GM12878 (cell line): ENCODE results near the gene AGAP1. TPM values are rescaled to one million over a fixed set of nuclear protein-coding genes. Genes with fewer than 3 reads are reported as not detected.

Experiments
- ATAC-seq: fragments of 200-7000 bp; cut with Tn5 transposase; 3 replicates; pipeline ENCODE4 v1.9.1; 2020; ENCODE audit warnings: mild to moderate bottlenecking, moderate library complexity
- BruUV-seq: library from RNA; stranded (reverse); fragments of 400-500 nt; replicated peaks from 2 replicates; lab custom pipeline; 2021; lab: Mats Ljungman, UMichigan
- CTCF ChIA-PET: fragments of 300-600 bp; sonication (Branson Sonifier 250); formaldehyde crosslinking; extraction: SDS; loops from one replicate; lab custom pipeline; 2021; ENCODE audit warnings: inconsistent platforms; lab: Yijun Ruan, JAX
- POLR2A ChIA-PET: fragments of 350-600 bp; formaldehyde crosslinking; extraction: SDS; loops from one replicate; lab custom pipeline; 2021; ENCODE audit warnings: inconsistent platforms; lab: Charles Lee
- RAD21 ChIA-PET: fragments of 300-600 bp; sonication (Branson Sonifier 250); formaldehyde crosslinking; loops from one replicate; lab custom pipeline; 2023; ENCODE audit warnings: antibody characterized with exemption; ENCODE audit not compliant: unreplicated experiment; lab: Charles Lee
- SMC1A ChIA-PET: fragments of 300-600 bp; sonication (Branson Sonifier 250); formaldehyde crosslinking; loops from one replicate; lab custom pipeline; 2023; ENCODE audit not compliant: unreplicated experiment, uncharacterized antibody; lab: Charles Lee
- DNase-seq: peaks from one replicate; pipeline ENCODE4 v3.0.0-alpha.2; 2011; ENCODE audit warnings: low read depth, low spot score
- FAIRE-seq: peaks from 3 replicates; lab custom pipeline; 2011; peaks lifted over from hg19 to GRCh38; lab: Jason Lieb, UNC
- H2AFZ ChIP-seq: 2 replicates; pipeline ENCODE4 v1.6.0; 2011; ENCODE audit warnings: low read depth, low read length, control low read depth; ENCODE audit not compliant: control insufficient read depth
- H3K27ac ChIP-seq: 2 replicates; pipeline ENCODE4 v1.5.1; 2011; ENCODE audit warnings: control low read depth; ENCODE audit not compliant: control insufficient read depth, insufficient read depth
- H3K27me3 ChIP-seq, 2 experiments: replicated peaks in 1 of 2; 2 replicates each; pipeline versions ENCODE4 v1.6.0 to v1.6.1; 2011; ENCODE audit warnings: low read length in 1 of 2; ENCODE audit not compliant: control insufficient read depth in 2 of 2, insufficient read depth in 2 of 2
- H3K36me3 ChIP-seq, 2 experiments: 2 replicates each; pipeline ENCODE4 v1.5.1; 2011; ENCODE audit warnings: low read length in 1 of 2; ENCODE audit not compliant: control insufficient read depth in 2 of 2, insufficient read depth in 2 of 2
- H3K4me1 ChIP-seq: 2 replicates; pipeline ENCODE4 v1.6.1; 2011; ENCODE audit warnings: mild to moderate bottlenecking, low read length, moderate library complexity, mixed read lengths; ENCODE audit not compliant: control insufficient read depth, insufficient read depth
- H3K4me2 ChIP-seq: 2 replicates; pipeline ENCODE4 v1.6.0; 2011; ENCODE audit warnings: control low read depth; ENCODE audit not compliant: control insufficient read depth, insufficient read depth
- H3K4me3 ChIP-seq: fragments of 200-600 bp; sonication (generic); 2 replicates; pipeline ENCODE4 v1.5.1; 2016
- H3K79me2 ChIP-seq: 2 replicates; pipeline ENCODE4 v1.6.0; 2011; ENCODE audit warnings: low read length; ENCODE audit not compliant: control insufficient read depth, insufficient read depth
- H3K9ac ChIP-seq: 2 replicates; pipeline ENCODE4 v1.8.0; 2011; ENCODE audit warnings: low read length, control low read depth, mixed read lengths; ENCODE audit not compliant: control insufficient read depth, insufficient read depth
- H3K9me3 ChIP-seq: replicated peaks from 3 replicates; pipeline ENCODE4 v1.5.1; 2011; ENCODE audit warnings: mild to moderate bottlenecking, low read length; ENCODE audit not compliant: control insufficient read depth, insufficient read depth
- H4K20me1 ChIP-seq: 2 replicates; pipeline ENCODE4 v1.6.0; 2011; ENCODE audit not compliant: control insufficient read depth, insufficient read depth
- BACH1 ChIP-seq: fragments of 450-650 bp; IDR thresholded peaks from 2 replicates; pipeline ENCODE4 v1.6.1; 2017; ENCODE audit warnings: mild to moderate bottlenecking, borderline replicate concordance
- BCLAF1 ChIP-seq: fragments of 450-650 bp; IDR thresholded peaks from 2 replicates; pipeline ENCODE4 v1.6.1; 2017; ENCODE audit warnings: antibody characterized with exemption, mild to moderate bottlenecking, moderate library complexity
- E2F8 ChIP-seq: fragments of 450-650 bp; IDR thresholded peaks from 2 replicates; pipeline ENCODE4 v1.6.1; 2018; ENCODE audit warnings: mild to moderate bottlenecking, low read depth, moderate library complexity; ENCODE audit not compliant: partially characterized antibody
- EGR1 ChIP-seq, 2 experiments: IDR thresholded peaks; 1 replicate in 1 of 2; 2 replicates in 1 of 2; pipeline ENCODE4 v1.6.1; 2011 to 2012; ENCODE audit warnings: low read depth in 2 of 2, low read length in 2 of 2, borderline replicate concordance in 1 of 2, mild to moderate bottlenecking in 1 of 2, moderate library complexity in 1 of 2
- HCFC1 ChIP-seq: fragments of 150-350 bp; IDR thresholded peaks from 2 replicates; pipeline ENCODE4 v1.6.1; 2014; ENCODE audit warnings: low read length
- MAX ChIP-seq: IDR thresholded peaks from 2 replicates; pipeline ENCODE4 v1.6.1; 2012; ENCODE audit warnings: low read depth, low read length, improper control_type of control experiment
- MTA2 ChIP-seq: fragments of 450-650 bp; IDR thresholded peaks from 2 replicates; pipeline ENCODE4 v1.6.1; 2016; ENCODE audit warnings: low read depth, mild to moderate bottlenecking, moderate library complexity
- MTA3 ChIP-seq: IDR thresholded peaks from 2 replicates; pipeline ENCODE4 v1.6.1; 2012; ENCODE audit warnings: low read length, inconsistent platforms, borderline replicate concordance
- NFXL1 ChIP-seq: fragments of 450-650 bp; IDR thresholded peaks from 2 replicates; pipeline ENCODE4 v1.6.1; 2017; ENCODE audit warnings: antibody characterized with exemption, mild to moderate bottlenecking, borderline replicate concordance
- SP1 ChIP-seq: IDR thresholded peaks from one replicate; pipeline ENCODE4 v1.6.1; 2011; ENCODE audit warnings: low read depth, low read length
- SRF ChIP-seq, 2 experiments: IDR thresholded peaks; 2 replicates each; pipeline ENCODE4 v1.6.1; 2011; ENCODE audit warnings: low read depth in 2 of 2, low read length in 2 of 2, mild to moderate bottlenecking in 1 of 2, moderate library complexity in 1 of 2
- STAT3 ChIP-seq: IDR thresholded peaks from 2 replicates; pipeline ENCODE4 v1.6.1; 2011; ENCODE audit warnings: low read depth, low read length, improper control_type of control experiment
- SUPT20H ChIP-seq: IDR thresholded peaks from 2 replicates; pipeline ENCODE4 v1.6.1; 2011; ENCODE audit warnings: low read depth, mild to moderate bottlenecking, low read length, moderate library complexity, borderline replicate concordance; ENCODE audit not compliant: control insufficient read depth
- YY1 ChIP-seq: IDR thresholded peaks from 2 replicates; pipeline ENCODE4 v1.6.1; 2011; ENCODE audit warnings: low read depth, mild to moderate bottlenecking, low read length
- WGBS: methylation state at CpG from one replicate; pipeline ENCODE4 v1.1.6; 2016; ENCODE audit warnings: low lambda C conversion rate; ENCODE audit not compliant: insufficient replicate concordance, insufficient coverage; ENCODE audit errors: missing lambda C conversion rate; 5-methylcytosine and 5-hydroxymethylcytosine counted together
- in situ Hi-C: fragments of 300-500 bp; cut with MboI; formaldehyde crosslinking; loops from 9 replicates; pipeline ENCODE4 v1.14.3; 2018; ENCODE audit warnings: mixed read lengths
- intact Hi-C: fragments of 100-400 bp; cut with micrococcal nuclease; formaldehyde crosslinking; loops from one replicate; pipeline ENCODE4 v1.14.2; 2022; ENCODE audit not compliant: unreplicated experiment
- polyA plus RNA-seq, 11 experiments: library from polyadenylated mRNA; depleted of rRNA in 4 of 11; unstranded in 6 of 11; stranded (reverse) in 5 of 11; fragments of >200 nt; fragmentation: Nextera tagmentation in 4 of 11; fragmentation: Illumina TruSeq in 1 of 11; extraction: Ambion mirVana in 4 of 11; extraction: Trizol in 1 of 11; gene quantifications; 1 replicate in 1 of 11; 2 replicates in 10 of 11; pipeline versions ENCODE4 v1.2.1 to v1.2.3, GENCODE V29; 2011 to 2016; ENCODE audit warnings: inconsistent platforms in 2 of 11, missing spikeins in 2 of 11, low read depth in 1 of 11
- total RNA-seq, 4 experiments: library from RNA; depleted of rRNA in 3 of 4; stranded (reverse); fragments of >200 nt in 3 of 4; fragmentation: Illumina TruSeq in 1 of 4; extraction: Trizol in 1 of 4; gene quantifications; 2 replicates each; pipeline versions ENCODE4 v1.2.1 to v1.2.3, GENCODE V29; 2013 to 2021

AGAP1 gene
- total and polyA plus RNA-seq, 10 of the 15 experiments (the other 5 are each of a cell fraction or from before 2014, with no cell fraction given): 0.05 to 0.15 (median 0.06) TPM; not detected in 7

- no peak for FAIRE-seq
- TF ChIP-seq BACH1 (no peak), YY1 (no peak), SUPT20H (no peak), BCLAF1 (no peak), NFXL1 (no peak), SP1 (no peak), SRF (IDR thresholded peaks at IDR 0.05; ENCODE audit: low read depth in 2 of 2, low read length in 2 of 2) (no peak), MTA2 (no peak), EGR1 (IDR thresholded peaks at IDR 0.05; ENCODE audit: borderline replicate concordance in 1 of 2, low read depth in 2 of 2, low read length in 2 of 2) (no peak), MAX (no peak), E2F8 (no peak), STAT3 (no peak), HCFC1 (no peak), MTA3 (no peak)
- TF ChIP-seq, all 136 proteins: peak for 0
- H2AFZ ChIP-seq: no peak overlapping the region
- H3K79me2 ChIP-seq: no peaks in the 10 kb centered on the region
- no peak overlapping the region for H3K9ac ChIP-seq
- no peaks in the 10 kb centered on the region for H3K36me3 ChIP-seq
- ATAC-seq: no peak
- CTCF ChIA-PET: no interaction called here
- BruUV-seq: no TSS peak
- POLR2A ChIA-PET: no interaction called here
- in situ Hi-C loops (no loop called here), intact Hi-C loops (no loop called here)
- H4K20me1 ChIP-seq: no peaks in the 10 kb centered on the region
- 5% methylated on average over 2 of the region's 2 CpGs for WGBS
- no peak overlapping the region for H3K4me3 ChIP-seq
- H3K9me3 ChIP-seq: no peaks in the 10 kb centered on the region
- H3K27ac ChIP-seq: no peak overlapping the region
- SMC1A ChIA-PET: no interaction called here
- H3K4me1 ChIP-seq: no peaks in the 10 kb centered on the region
- no peak for DNase-seq
- H3K4me2 ChIP-seq: no peak overlapping the region
- RAD21 ChIA-PET: no interaction called here
- no peaks in the 10 kb centered on the region for H3K27me3 ChIP-seq
Measured at GRCh38 chr2:235639885-235640284, 146.0 kb downstream of the AGAP1 start.
